GM23338 (cell line): ENCODE results near the gene PFKFB1. TPM values are rescaled to one million over a fixed set of nuclear protein-coding genes. Genes with fewer than 3 reads are reported as not detected.

Experiments
- CREB1 ChIP-seq: fragments of 250-450 bp; sonication (Bioruptor Pico); IDR thresholded peaks from 2 replicates; pipeline ENCODE4 v1.5.0; 2020; ENCODE audit warnings: low read depth, mild to moderate bottlenecking, moderate library complexity
- EZH2 ChIP-seq: fragments of 200-600 bp; sonication (generic); IDR thresholded peaks from one replicate; pipeline ENCODE4 v1.8.0; 2017; ENCODE audit warnings: antibody characterized with exemption, mild to moderate bottlenecking, low read depth; ENCODE audit not compliant: unreplicated experiment
- EZH2phosphoT487 ChIP-seq: fragments of 200-600 bp; sonication (generic); IDR thresholded peaks from one replicate; pipeline ENCODE4 v1.8.1; 2018; ENCODE audit warnings: antibody characterized with exemption; ENCODE audit not compliant: unreplicated experiment
- JUNB ChIP-seq: IDR thresholded peaks from one replicate; pipeline ENCODE4 v1.6.1; 2016; ENCODE audit warnings: antibody characterized with exemption; ENCODE audit not compliant: unreplicated experiment
- NANOG ChIP-seq: IDR thresholded peaks from 2 replicates; pipeline ENCODE4 v1.6.1; 2016; ENCODE audit warnings: antibody characterized with exemption, borderline replicate concordance
- POLR2AphosphoS5 ChIP-seq: IDR thresholded peaks from 2 replicates; pipeline ENCODE4 v1.6.1; 2016; ENCODE audit warnings: antibody characterized with exemption, low read depth
- ZNF331 ChIP-seq: fragments of 250-450 bp; sonication (Bioruptor Pico); IDR thresholded peaks from 2 replicates; pipeline ENCODE4 v1.5.0; 2020; ENCODE audit warnings: low read depth, mild to moderate bottlenecking, moderate library complexity
- polyA plus RNA-seq: library from polyadenylated mRNA; unstranded; fragments of >200 nt; fragmentation: Nextera tagmentation; extraction: Ambion mirVana; gene quantifications from 2 replicates; pipeline ENCODE4 v1.2.1, GENCODE V29; 2016
- total RNA-seq: library from RNA; depleted of rRNA; stranded (reverse); fragments of >200 nt; shearing (Covaris generic); gene quantifications from 2 replicates; pipeline ENCODE4 v1.2.3, GENCODE V29; 2014
- TF ChIP-seq, protein P1 (sequence below): fragments of 250-450 bp; sonication (Bioruptor Pico); IDR thresholded peaks from 2 replicates; pipeline ENCODE4 v1.5.0; 2020; ENCODE audit warnings: mild to moderate bottlenecking, moderate library complexity
- TF ChIP-seq, protein P2 (sequence below), 2 experiments: fragments of 200-600 bp in 1 of 2; sonication (generic) in 1 of 2; conservative IDR thresholded peaks; 2 replicates each; pipeline versions ENCODE4 v1.5.1 to v1.6.1; 2016 to 2017; ENCODE audit warnings: antibody characterized with exemption in 2 of 2, low read depth in 2 of 2, mild to moderate bottlenecking in 2 of 2, moderate library complexity in 1 of 2

The PFKFB1 gene
- total and polyA plus RNA-seq, 2 experiments from 2014 or later: not detected

DNA sequence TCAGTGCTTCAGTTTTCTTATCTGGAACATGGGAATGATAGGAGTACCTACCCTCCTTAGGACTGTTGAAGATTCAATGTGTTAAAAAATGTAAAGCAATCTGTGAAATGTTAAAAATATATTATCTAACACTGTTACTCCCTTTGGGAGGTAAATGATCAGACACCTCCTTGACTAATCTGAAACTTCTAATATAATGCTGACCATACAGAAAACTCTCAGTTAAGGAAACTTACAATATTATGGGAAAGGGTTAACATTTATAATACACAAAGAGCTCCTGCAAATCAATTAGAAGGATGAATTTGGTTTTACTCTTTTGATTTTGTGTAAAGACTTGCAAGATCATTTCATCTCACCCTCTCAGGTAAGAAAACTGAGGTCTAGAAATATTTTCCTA lies 1.6 kb upstream of the PFKFB1 start (continued):
- TF ChIP-seq, protein P1, sequence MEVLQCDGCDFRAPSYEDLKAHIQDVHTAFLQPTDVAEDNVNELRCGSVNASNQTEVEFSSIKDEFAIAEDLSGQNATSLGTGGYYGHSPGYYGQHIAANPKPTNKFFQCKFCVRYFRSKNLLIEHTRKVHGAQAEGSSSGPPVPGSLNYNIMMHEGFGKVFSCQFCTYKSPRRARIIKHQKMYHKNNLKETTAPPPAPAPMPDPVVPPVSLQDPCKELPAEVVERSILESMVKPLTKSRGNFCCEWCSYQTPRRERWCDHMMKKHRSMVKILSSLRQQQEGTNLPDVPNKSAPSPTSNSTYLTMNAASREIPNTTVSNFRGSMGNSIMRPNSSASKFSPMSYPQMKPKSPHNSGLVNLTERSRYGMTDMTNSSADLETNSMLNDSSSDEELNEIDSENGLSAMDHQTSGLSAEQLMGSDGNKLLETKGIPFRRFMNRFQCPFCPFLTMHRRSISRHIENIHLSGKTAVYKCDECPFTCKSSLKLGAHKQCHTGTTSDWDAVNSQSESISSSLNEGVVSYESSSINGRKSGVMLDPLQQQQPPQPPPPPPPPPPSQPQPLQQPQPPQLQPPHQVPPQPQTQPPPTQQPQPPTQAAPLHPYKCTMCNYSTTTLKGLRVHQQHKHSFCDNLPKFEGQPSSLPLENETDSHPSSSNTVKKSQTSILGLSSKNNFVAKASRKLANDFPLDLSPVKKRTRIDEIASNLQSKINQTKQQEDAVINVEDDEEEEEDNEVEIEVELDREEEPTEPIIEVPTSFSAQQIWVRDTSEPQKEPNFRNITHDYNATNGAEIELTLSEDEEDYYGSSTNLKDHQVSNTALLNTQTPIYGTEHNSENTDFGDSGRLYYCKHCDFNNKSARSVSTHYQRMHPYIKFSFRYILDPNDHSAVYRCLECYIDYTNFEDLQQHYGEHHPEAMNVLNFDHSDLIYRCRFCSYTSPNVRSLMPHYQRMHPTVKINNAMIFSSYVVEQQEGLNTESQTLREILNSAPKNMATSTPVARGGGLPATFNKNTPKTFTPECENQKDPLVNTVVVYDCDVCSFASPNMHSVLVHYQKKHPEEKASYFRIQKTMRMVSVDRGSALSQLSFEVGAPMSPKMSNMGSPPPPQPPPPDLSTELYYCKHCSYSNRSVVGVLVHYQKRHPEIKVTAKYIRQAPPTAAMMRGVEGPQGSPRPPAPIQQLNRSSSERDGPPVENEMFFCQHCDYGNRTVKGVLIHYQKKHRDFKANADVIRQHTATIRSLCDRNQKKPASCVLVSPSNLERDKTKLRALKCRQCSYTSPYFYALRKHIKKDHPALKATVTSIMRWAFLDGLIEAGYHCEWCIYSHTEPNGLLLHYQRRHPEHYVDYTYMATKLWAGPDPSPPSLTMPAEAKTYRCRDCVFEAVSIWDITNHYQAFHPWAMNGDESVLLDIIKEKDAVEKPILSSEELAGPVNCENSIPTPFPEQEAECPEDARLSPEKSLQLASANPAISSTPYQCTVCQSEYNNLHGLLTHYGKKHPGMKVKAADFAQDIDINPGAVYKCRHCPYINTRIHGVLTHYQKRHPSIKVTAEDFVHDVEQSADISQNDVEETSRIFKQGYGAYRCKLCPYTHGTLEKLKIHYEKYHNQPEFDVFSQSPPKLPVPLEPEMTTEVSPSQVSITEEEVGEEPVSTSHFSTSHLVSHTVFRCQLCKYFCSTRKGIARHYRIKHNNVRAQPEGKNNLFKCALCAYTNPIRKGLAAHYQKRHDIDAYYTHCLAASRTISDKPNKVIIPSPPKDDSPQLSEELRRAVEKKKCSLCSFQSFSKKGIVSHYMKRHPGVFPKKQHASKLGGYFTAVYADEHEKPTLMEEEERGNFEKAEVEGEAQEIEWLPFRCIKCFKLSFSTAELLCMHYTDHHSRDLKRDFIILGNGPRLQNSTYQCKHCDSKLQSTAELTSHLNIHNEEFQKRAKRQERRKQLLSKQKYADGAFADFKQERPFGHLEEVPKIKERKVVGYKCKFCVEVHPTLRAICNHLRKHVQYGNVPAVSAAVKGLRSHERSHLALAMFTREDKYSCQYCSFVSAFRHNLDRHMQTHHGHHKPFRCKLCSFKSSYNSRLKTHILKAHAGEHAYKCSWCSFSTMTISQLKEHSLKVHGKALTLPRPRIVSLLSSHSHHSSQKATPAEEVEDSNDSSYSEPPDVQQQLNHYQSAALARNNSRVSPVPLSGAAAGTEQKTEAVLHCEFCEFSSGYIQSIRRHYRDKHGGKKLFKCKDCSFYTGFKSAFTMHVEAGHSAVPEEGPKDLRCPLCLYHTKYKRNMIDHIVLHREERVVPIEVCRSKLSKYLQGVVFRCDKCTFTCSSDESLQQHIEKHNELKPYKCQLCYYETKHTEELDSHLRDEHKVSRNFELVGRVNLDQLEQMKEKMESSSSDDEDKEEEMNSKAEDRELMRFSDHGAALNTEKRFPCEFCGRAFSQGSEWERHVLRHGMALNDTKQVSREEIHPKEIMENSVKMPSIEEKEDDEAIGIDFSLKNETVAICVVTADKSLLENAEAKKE (CRISPR knock-in tag): no peak
- TF ChIP-seq NANOG: no peak
- no peak for TF ChIP-seq EZH2phosphoT487
- no peak for TF ChIP-seq ZNF331 (CRISPR knock-in tag)
- TF ChIP-seq EZH2: no peak
- TF ChIP-seq CREB1 (CRISPR knock-in tag): no peak
- TF ChIP-seq POLR2AphosphoS5: no peak
- TF ChIP-seq, protein P2, sequence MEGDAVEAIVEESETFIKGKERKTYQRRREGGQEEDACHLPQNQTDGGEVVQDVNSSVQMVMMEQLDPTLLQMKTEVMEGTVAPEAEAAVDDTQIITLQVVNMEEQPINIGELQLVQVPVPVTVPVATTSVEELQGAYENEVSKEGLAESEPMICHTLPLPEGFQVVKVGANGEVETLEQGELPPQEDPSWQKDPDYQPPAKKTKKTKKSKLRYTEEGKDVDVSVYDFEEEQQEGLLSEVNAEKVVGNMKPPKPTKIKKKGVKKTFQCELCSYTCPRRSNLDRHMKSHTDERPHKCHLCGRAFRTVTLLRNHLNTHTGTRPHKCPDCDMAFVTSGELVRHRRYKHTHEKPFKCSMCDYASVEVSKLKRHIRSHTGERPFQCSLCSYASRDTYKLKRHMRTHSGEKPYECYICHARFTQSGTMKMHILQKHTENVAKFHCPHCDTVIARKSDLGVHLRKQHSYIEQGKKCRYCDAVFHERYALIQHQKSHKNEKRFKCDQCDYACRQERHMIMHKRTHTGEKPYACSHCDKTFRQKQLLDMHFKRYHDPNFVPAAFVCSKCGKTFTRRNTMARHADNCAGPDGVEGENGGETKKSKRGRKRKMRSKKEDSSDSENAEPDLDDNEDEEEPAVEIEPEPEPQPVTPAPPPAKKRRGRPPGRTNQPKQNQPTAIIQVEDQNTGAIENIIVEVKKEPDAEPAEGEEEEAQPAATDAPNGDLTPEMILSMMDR (conservative IDR thresholded peaks at IDR 0.05; ENCODE audit: low read depth in 2 of 2): no peak
- TF ChIP-seq JUNB: no peak
